Endothelial cell (in vitro differentiated cells): ENCODE measurements around the gene C1QTNF6. TPM values are rescaled to one million over a fixed set of nuclear protein-coding genes. Genes with fewer than 3 reads are reported as not detected.

ENCODE experiments used
- DNase-seq: peaks from one replicate; pipeline ENCODE4 v3.0.0; 2021; ENCODE audit warnings: low spot score
- H3K27ac Mint-ChIP-seq: one replicate; pipeline ENCODE4 v1.8.0; 2021; ENCODE audit warnings: mixed read lengths, inconsistent platforms; ENCODE audit not compliant: unreplicated experiment
- H3K27me3 Mint-ChIP-seq: one replicate; pipeline ENCODE4 v1.8.0; 2021; ENCODE audit warnings: mild to moderate bottlenecking, moderate library complexity, mixed read lengths, inconsistent platforms; ENCODE audit not compliant: unreplicated experiment
- H3K36me3 Mint-ChIP-seq: one replicate; pipeline ENCODE4 v1.8.0; 2021; ENCODE audit warnings: mild to moderate bottlenecking, low read depth, mixed read lengths, inconsistent platforms; ENCODE audit not compliant: unreplicated experiment
- H3K4me1 Mint-ChIP-seq: one replicate; pipeline ENCODE4 v1.8.0; 2021; ENCODE audit warnings: mild to moderate bottlenecking, mixed read lengths, inconsistent platforms; ENCODE audit not compliant: unreplicated experiment
- H3K4me3 Mint-ChIP-seq: one replicate; pipeline ENCODE4 v1.8.0; 2021; ENCODE audit warnings: mild to moderate bottlenecking, mixed read lengths, inconsistent platforms; ENCODE audit not compliant: unreplicated experiment
- H3K9me3 Mint-ChIP-seq: one replicate; pipeline ENCODE4 v1.8.0; 2021; ENCODE audit warnings: mixed read lengths, inconsistent platforms; ENCODE audit not compliant: unreplicated experiment
- total RNA-seq: library from RNA; stranded (reverse); fragmentation: NEBNext Ultra II Directional; extraction: Animal tissue kit (Norgen Biotek cat#: 25700); gene quantifications from one replicate; pipeline ENCODE4 v1.2.1, GENCODE V29; 2021; ENCODE audit not compliant: unreplicated experiment
- TF ChIP-seq, protein P1 (sequence below): fragments of 200-600 bp; sonication (generic); IDR thresholded peaks from one replicate; pipeline ENCODE4 v1.5.0; 2021; ENCODE audit warnings: antibody characterized with exemption; ENCODE audit not compliant: unreplicated experiment

The C1QTNF6 gene
- total RNA-seq, 1 donor from 2014 or later = 32.7 TPM

DNA sequence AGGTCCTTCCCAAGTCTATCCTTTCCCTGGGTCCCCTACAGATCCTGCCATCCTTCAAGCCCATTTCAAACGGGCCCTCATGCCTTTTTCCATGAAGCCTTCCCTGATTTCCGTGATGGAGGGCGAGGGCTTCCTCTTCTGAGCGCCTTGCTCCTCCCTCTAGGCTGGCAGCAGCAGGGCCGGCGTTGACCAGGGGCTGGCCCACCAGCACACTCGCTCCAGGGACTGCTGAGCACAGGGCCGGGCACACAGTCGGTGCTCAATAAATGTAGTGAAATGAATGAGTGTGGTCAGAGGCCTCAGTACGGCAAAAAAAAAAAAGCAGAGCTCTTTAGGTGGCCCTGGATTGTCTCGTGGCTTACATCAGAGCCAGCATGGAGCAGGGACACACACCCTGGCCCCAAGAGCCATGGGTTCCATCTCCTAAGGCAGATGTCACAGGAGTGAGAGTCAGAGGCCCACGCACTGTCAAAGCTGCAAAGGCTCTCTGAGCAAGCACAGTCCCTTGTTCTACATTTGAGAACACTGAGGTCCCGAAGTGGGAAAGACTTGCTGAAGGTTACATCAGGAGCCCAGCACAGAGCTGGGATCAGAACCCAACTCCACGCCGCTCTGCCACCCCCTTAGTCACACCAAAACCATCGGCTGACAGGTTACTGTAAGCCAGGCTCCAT lies 41.4 kb downstream of the C1QTNF6 start:
- H3K4me1 Mint-ChIP-seq = peaks cover 3% of the 10 kb centered on the region
- peak overlapping the region; percentile 53 for H3K27ac Mint-ChIP-seq
- no peak overlapping the region for H3K4me3 Mint-ChIP-seq
- no peaks in the 10 kb centered on the region for H3K9me3 Mint-ChIP-seq
- H3K36me3 Mint-ChIP-seq = no peaks in the 10 kb centered on the region
- peaks cover 24% of the 10 kb centered on the region for H3K27me3 Mint-ChIP-seq
- TF ChIP-seq, protein P1, sequence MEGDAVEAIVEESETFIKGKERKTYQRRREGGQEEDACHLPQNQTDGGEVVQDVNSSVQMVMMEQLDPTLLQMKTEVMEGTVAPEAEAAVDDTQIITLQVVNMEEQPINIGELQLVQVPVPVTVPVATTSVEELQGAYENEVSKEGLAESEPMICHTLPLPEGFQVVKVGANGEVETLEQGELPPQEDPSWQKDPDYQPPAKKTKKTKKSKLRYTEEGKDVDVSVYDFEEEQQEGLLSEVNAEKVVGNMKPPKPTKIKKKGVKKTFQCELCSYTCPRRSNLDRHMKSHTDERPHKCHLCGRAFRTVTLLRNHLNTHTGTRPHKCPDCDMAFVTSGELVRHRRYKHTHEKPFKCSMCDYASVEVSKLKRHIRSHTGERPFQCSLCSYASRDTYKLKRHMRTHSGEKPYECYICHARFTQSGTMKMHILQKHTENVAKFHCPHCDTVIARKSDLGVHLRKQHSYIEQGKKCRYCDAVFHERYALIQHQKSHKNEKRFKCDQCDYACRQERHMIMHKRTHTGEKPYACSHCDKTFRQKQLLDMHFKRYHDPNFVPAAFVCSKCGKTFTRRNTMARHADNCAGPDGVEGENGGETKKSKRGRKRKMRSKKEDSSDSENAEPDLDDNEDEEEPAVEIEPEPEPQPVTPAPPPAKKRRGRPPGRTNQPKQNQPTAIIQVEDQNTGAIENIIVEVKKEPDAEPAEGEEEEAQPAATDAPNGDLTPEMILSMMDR = no peak
- DNase-seq = no peak

DNA sequence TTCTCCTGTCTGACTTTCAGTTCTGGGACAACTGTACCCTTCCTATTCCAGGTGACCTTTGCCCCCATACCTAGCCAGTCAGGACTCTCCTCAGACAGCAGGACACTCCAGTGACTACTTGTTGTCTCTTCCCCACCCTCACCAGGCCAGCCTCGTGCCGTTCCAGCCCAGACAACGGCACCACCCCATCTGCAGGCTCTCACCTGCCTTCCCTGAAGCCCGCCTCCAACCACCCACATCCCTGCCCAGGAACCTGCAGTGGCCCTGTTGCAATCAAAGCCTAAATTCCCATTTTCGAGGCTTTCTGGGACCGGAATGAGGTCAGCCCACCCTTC lies 42.0 kb downstream of the C1QTNF6 start:
- H3K9me3 Mint-ChIP-seq = no peaks in the 10 kb centered on the region

DNA sequence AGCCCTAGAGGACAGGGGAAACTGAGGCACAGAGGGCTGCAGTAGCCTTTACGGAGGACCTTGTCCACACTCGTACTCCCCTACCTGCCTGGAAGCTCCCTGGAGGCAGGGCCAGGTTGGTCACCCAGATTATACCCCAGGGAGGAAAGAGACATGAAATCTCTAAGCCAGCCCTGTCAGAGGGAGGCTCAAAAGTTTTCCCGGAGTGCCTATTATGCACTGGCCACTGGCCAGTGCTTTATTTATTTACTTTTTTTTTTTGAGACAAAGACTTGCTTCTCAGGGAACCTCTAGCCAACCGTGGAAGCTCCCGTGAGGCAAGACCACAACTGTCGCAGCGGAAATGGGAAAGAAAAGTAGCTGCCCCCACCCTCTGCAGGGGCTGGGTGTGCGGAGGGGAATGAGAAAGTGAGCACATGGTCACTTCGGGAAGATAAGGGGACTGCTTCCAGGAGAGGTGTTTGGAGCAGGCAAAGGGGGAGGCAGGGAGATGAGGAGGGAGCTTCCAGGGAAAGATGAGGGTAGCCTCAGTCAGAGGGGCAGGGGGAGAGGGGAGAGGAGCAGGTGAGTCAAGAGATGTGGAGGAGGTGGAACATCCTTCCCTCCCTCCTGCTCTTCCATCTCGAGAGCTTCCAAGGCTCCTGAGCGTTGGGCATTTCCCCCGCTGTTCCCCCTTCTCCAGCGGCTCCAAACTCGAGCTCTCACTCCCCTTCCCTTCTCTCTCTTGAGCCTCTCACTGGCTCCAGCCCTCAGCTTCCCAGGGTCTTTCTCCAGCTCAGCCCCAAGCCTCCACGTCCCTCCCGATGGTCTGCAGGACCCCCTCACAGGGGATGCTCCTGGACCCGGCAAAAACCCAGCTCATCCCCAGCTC lies 42.6 kb downstream of the C1QTNF6 start:
- H3K27me3 Mint-ChIP-seq = peaks cover 22% of the 10 kb centered on the region
- H3K4me3 Mint-ChIP-seq = no peak overlapping the region
- peaks cover 3% of the 10 kb centered on the region for H3K4me1 Mint-ChIP-seq
- no peak overlapping the region for H3K27ac Mint-ChIP-seq
- no peaks in the 10 kb centered on the region for H3K36me3 Mint-ChIP-seq
- no peaks in the 10 kb centered on the region for H3K9me3 Mint-ChIP-seq
- TF ChIP-seq, protein P1 = no peak
- no peak for DNase-seq

More for the DNA sequence above, 42.0 kb downstream of the C1QTNF6 start:
- Mint-ChIP-seq H3K4me3 (no peak overlapping the region), H3K27me3 (peaks cover 22% of the 10 kb centered on the region), H3K36me3 (no peaks in the 10 kb centered on the region), H3K27ac (no peak overlapping the region), H3K4me1 (peaks cover 3% of the 10 kb centered on the region)
- TF ChIP-seq, protein P1 = no peak
- DNase-seq = no peak

DNA sequence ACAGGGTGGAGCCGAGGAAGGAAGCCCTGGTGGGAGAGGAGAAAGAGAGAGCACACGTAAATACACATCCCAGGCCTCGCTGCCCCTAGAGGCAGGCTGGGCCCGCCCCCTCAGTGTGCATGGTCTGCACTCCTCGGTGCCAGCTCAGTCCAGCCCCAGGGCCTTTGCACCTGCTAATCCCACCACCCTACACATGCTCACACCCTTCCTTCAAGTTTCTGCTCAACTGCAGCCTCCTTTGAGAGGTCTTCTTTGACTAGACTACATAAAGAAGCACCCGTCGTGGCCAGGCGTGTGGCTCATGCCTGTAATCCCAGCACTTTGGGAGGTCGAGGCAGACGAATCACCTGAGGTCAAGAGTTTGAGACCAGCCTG lies 43.9 kb downstream of the C1QTNF6 start:
- no peak overlapping the region for H3K4me3 Mint-ChIP-seq
- no peaks in the 10 kb centered on the region for H3K9me3 Mint-ChIP-seq
- H3K27ac Mint-ChIP-seq = no peak overlapping the region
- DNase-seq = no peak
- H3K36me3 Mint-ChIP-seq = no peaks in the 10 kb centered on the region
- TF ChIP-seq, protein P1 = no peak
- peaks cover 21% of the 10 kb centered on the region for H3K27me3 Mint-ChIP-seq
- H3K4me1 Mint-ChIP-seq = no peaks in the 10 kb centered on the region

DNA sequence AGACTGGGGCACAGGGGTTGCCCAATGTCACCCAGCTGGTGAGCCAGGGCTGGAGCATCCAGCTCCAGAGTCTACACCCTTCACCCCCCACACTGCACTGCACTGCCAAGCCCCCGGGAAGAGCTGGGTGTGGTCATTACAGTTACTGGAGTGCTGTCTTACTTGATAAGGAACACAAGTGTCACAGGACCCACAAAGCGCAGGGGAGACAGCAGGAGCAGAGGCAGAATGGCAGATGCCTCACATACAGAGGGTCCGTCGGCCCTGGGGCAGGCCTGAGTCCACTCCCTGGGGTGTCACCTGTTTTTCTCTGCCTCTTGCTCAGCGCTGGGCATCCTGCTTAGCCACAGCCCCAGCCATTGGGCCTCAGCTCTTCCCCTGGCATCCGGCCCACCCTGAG lies 46.1 kb downstream of the C1QTNF6 start:
- Mint-ChIP-seq H3K36me3 (no peaks in the 10 kb centered on the region), H3K9me3 (no peaks in the 10 kb centered on the region), H3K4me1 (no peaks in the 10 kb centered on the region), H3K27ac (no peak overlapping the region), H3K4me3 (no peak overlapping the region), H3K27me3 (peaks cover 19% of the 10 kb centered on the region)
- TF ChIP-seq, protein P1 = no peak
- DNase-seq = no peak
